Activated naive CD8-positive, alpha-beta T cell treated with anti-CD3 and anti-CD28 coated beads, Interleukin-2, amount 10 ng/mL, durations not matched to agents 7 days and 5 days (primary cell): ENCODE results near the gene CENPP. TPM values are rescaled to one million over a fixed set of nuclear protein-coding genes. Genes with fewer than 3 reads are reported as not detected.
"Not testable (repeated sequence)": the region's sequence is repeated elsewhere in the genome, so short reads cannot be mapped to it uniquely, and the experiment has no call there.

Experiments
- ATAC-seq: fragments of 150-1000 bp; cut with Tn5 transposase; one replicate; pipeline ENCODE4 v1.10.0; 2021; ENCODE audit warnings: low read depth, moderate library complexity
- POLR2A ChIA-PET: fragments of 350-600 bp; sonication (Branson Sonifier 250); formaldehyde crosslinking; loops from one replicate; lab custom pipeline; 2021; ENCODE audit warnings: antibody characterized with exemption; lab: Charles Lee
- DNase-seq: peaks from one replicate; pipeline ENCODE4 v3.0.0; 2021
- H3K27ac Mint-ChIP-seq: one replicate; pipeline ENCODE4 v1.8.0; 2022; ENCODE audit warnings: mild to moderate bottlenecking, mixed read lengths
- H3K27me3 Mint-ChIP-seq: one replicate; pipeline ENCODE4 v1.8.0; 2022; ENCODE audit warnings: mild to moderate bottlenecking, moderate library complexity, mixed read lengths
- H3K36me3 Mint-ChIP-seq: one replicate; pipeline ENCODE4 v1.8.0; 2021; ENCODE audit warnings: mild to moderate bottlenecking, mixed read lengths
- H3K4me1 Mint-ChIP-seq: one replicate; pipeline ENCODE4 v1.8.0; 2021; ENCODE audit warnings: mixed read lengths
- H3K4me3 Mint-ChIP-seq: one replicate; pipeline ENCODE4 v1.8.0; 2022; ENCODE audit warnings: mild to moderate bottlenecking, moderate library complexity, mixed read lengths
- H3K9me3 Mint-ChIP-seq: one replicate; pipeline ENCODE4 v1.8.0; 2021; ENCODE audit warnings: mixed read lengths
- total RNA-seq, 2 experiments: library from RNA; stranded (reverse); gene quantifications; one replicate each; pipeline ENCODE4 v1.2.3, GENCODE V29; 2021

CENPP gene
- total RNA-seq, 2 experiments from 2014 or later: 19.6 to 20.6 TPM

DNA sequence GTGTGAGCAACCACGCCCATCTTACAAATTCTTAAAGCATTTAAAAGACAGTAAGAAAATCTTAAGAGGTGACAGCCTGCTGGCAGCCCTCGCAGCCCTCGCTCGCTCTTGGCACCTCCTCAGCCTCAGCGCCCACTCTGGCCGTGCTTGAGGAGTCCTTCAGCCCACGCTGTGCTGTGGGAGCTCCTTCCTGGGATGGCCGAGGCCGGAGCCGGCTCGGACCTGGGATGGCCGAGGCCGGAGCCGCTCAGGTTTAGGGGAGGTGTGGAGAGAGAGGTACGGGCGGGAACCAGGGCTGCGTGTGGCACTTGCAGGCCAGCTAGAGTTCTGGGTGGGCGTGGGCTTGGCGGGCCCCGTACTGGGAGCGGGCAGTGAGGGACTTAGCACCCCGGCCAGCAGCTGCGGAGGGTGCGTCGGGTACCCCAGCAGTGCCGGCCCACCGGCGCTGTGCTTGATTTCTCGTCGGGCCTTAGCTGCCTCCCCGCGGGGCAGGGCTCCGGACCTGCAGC is 219.3 kb downstream of the CENPP start:
- no peaks in the 10 kb centered on the region for H3K27me3 Mint-ChIP-seq
- H3K36me3 Mint-ChIP-seq: peaks cover 1% of the 10 kb centered on the region
- no peak for DNase-seq
- H3K27ac Mint-ChIP-seq: no peak overlapping the region
- POLR2A ChIA-PET: no interaction called here
- H3K4me1 Mint-ChIP-seq: no peaks in the 10 kb centered on the region
- no peak overlapping the region for H3K4me3 Mint-ChIP-seq
- peaks cover 1% of the 10 kb centered on the region for H3K9me3 Mint-ChIP-seq
- no peak for ATAC-seq

DNA sequence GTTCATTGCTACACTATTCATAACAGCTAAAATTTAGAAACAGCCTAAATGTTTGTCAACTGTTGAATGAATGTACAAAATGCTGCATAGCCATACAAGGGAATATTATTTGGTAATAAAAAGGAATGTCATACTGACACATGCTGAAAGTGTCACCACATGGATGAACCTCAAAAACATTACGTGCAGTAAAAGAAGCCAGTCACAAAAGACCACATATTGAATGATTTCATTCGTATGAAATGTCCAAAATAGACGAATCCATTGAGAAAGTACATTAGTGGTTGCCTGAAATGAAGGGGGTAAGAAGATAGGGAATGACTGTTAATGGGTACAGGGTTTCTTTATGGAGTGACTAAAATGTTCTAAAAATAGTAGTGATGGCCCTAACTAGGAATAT is 221.6 kb downstream of the CENPP start:
- no peak for DNase-seq
- no peak overlapping the region for H3K27ac Mint-ChIP-seq
- POLR2A ChIA-PET: no interaction called here
- H3K9me3 Mint-ChIP-seq: peaks cover 1% of the 10 kb centered on the region
- no peak for ATAC-seq
- peaks cover 1% of the 10 kb centered on the region for H3K36me3 Mint-ChIP-seq
- H3K27me3 Mint-ChIP-seq: no peaks in the 10 kb centered on the region
- H3K4me3 Mint-ChIP-seq: no peak overlapping the region
- no peaks in the 10 kb centered on the region for H3K4me1 Mint-ChIP-seq

DNA sequence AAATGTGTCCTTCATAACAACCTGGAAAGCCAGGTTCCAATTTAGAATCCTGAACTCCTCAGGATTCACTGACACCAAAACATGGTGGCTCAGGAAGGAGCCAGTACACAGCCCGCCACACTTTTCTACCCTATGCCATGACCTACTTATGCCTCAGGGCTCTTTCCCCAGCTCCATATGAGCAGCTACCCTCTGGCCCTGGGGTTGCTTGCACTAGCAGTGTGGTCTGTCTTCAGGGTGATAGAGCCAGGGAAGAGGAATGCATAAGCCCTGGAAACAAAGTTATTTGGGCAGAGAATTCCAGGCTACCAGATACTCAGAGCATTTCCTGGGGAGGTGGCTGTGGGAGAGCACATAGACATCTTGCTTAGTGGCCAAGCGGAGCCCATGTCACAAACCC is 225.0 kb downstream of the CENPP start:
- H3K4me3 Mint-ChIP-seq: no peak overlapping the region

DNA sequence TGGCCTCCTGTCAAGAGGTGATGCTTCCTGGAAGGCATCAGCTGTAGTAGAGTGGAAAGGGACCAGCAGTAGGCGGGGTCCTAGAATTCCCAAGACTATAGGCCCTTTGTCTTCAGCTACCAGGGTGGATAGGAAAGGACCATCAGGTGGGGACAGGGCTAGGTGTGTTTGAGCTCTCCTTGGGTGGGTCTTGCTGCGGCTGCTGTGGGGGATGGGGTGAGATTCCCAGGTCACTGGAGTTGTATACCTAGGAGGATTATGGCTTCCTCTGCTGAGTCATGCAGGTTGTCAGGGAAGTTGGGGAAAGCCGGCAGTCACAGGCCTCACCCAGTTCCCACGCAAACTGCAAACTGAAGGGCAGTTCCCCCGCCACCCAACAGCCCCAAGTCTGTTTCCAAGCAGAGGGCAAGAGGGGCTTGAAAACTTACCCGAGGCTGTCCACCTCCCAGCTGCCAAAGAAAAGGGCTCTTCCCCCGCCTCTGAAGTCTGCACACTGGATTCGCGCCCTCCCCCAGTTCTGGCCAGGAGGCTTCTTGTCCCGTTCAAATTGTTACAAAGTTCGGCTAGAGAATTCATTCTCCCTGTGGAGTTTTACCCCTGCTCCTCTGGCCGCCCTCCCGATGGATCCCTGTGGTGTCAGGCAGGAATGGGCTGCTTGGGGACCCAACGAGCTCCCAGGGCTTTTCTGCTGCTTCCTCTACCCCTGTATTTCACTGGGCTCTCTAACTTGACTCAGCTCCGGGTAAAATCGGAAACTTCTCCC is 233.0 kb downstream of the CENPP start:
- DNase-seq: no peak
- Mint-ChIP-seq H3K9me3 (no peaks in the 10 kb centered on the region), H3K27me3 (no peaks in the 10 kb centered on the region), H3K4me1 (peaks cover 7% of the 10 kb centered on the region), H3K4me3 (no peak overlapping the region), H3K27ac (no peak overlapping the region), H3K36me3 (peaks cover 19% of the 10 kb centered on the region)
- no peak for ATAC-seq
- POLR2A ChIA-PET: no interaction called here

More for the DNA sequence above, 225.0 kb downstream of the CENPP start:
- Mint-ChIP-seq H3K36me3 (peaks cover 8% of the 10 kb centered on the region), H3K4me1 (peaks cover 2% of the 10 kb centered on the region), H3K9me3 (no peaks in the 10 kb centered on the region), H3K27me3 (no peaks in the 10 kb centered on the region), H3K27ac (no peak overlapping the region)
- POLR2A ChIA-PET: no interaction called here
- ATAC-seq: no peak
- DNase-seq: no peak

DNA sequence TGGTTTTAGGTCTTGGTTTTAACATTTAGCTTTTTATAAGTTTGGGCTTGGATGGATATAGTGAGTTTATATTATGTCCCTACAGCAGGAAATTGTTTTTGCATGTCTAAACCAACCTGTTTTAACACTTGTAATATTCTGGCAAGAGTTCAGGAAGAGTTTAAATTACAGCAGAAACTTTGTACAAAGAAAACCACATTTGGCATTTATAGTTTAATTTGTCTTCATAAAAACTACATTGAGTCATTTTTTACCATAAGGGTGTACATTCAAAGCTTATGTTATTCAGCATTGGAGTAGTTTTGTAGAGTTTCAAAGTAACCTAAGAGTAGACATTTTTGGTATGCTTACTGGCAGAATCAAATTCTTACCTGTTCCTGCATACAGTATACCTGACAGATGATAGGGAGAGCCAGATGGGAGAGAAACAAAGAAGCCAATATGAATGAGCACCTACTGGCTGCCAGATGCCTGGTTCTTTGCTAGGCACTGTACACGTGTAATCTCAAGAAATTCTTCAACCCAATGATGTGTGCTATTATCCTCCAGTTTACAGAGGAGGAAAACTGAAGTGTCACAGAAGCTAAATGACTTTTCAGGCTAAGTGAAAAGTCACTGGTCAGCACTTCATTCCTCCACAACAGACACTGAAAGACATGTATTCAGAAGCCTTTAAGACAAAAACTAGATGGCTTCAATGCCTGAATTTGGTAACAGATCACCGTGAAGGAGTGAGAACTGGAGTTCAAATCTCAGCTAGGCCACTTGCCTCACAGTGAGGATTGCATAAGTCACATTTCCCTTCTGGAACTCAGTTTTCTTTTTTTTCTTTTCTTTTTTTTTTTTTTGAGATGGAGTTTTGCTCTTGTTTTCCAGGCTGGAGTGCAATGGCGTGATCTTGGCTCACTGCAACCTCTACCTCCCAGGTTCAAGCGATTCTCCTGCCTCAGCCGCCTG is 235.9 kb downstream of the CENPP start:
- H3K36me3 Mint-ChIP-seq: peaks cover 14% of the 10 kb centered on the region
- H3K27me3 Mint-ChIP-seq: peaks cover 2% of the 10 kb centered on the region
- H3K4me1 Mint-ChIP-seq: peaks cover 4% of the 10 kb centered on the region
- no peak overlapping the region for H3K4me3 Mint-ChIP-seq
- ATAC-seq (no peak), DNase-seq (no peak)
- H3K9me3 Mint-ChIP-seq: no peaks in the 10 kb centered on the region
- no peak overlapping the region for H3K27ac Mint-ChIP-seq
- POLR2A ChIA-PET: no interaction called here

DNA sequence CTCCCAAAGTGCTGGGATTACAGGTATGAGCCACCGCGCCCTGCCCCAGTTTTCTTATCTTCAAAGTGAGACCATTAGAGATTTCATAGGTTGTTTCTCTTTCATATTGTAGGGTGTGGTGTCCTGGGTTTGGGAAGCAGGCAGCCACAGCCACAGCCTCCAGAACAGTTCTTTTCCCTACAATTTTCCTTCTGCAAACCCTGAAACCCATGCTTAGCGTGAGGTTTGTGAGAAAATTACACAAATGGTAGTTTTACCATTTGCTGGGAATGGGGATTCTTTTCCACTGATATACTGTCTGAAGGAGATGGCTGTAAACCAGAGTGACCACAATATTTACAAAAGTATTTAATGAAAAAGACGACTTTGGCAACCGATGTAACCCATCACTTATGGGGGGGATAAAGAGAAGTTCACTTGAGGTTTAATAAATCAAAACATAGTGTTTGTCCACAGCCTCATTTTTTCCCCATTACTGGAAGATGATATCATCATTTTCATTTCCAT is 236.8 kb downstream of the CENPP start:
- DNase-seq (no peak), ATAC-seq (no peak)
- no peak overlapping the region for H3K4me3 Mint-ChIP-seq
- peaks cover 4% of the 10 kb centered on the region for H3K4me1 Mint-ChIP-seq
- peaks cover 14% of the 10 kb centered on the region for H3K36me3 Mint-ChIP-seq
- H3K27me3 Mint-ChIP-seq: peaks cover 2% of the 10 kb centered on the region
- H3K9me3 Mint-ChIP-seq: peaks cover 2% of the 10 kb centered on the region
- POLR2A ChIA-PET: no interaction called here
- no peak overlapping the region for H3K27ac Mint-ChIP-seq

DNA sequence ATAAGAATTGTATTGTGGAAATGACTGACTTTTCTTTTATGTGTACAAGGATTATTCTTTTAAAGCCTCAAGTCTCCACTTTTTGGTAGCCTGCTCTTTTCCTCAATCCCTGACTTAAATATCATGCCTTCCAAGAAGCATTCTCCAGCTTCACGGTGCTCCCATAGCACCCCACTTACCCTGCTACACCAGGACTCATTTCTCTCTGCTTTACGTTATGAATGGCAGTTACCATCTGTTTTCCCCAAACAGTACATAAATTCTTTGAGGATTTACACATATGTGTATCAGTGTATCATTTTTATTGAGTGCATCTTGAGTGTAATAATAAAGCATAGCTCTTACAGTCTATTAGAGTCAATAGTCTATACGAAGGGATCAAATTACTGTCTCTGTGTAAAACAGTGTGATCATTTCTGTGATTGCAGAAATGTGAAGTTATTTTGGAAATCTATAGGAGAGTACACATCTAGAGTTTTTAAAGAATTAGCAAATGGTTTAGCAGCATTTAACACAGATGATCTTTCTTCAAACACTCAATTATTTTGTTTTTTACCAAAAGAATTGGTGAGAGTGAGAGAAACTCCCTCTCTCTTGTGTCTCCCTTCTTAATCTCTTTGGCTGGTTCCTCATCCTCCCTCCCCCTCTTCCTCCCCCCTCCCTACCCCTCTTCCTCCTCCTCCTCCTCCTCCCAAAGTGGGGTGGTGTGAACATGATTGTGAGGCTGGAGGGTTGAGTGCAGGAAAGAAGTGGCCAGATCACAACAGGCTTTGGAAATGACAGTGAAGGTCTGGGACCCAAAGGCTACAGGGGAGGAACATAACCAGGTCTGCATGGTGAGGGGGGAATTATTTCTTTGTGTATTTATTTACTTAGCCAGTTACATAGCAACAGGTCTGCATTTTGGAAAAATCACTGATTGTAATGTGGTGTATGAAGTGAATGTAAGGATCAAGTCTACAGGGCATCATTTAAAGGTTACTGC is 237.7 kb downstream of the CENPP start:
- DNase-seq (no peak), ATAC-seq (no peak)
- Mint-ChIP-seq H3K27ac (no peak overlapping the region), H3K36me3 (peaks cover 9% of the 10 kb centered on the region), H3K27me3 (peaks cover 2% of the 10 kb centered on the region), H3K9me3 (peaks cover 2% of the 10 kb centered on the region), H3K4me1 (peaks cover 4% of the 10 kb centered on the region), H3K4me3 (no peak overlapping the region)
- POLR2A ChIA-PET: no interaction called here

DNA sequence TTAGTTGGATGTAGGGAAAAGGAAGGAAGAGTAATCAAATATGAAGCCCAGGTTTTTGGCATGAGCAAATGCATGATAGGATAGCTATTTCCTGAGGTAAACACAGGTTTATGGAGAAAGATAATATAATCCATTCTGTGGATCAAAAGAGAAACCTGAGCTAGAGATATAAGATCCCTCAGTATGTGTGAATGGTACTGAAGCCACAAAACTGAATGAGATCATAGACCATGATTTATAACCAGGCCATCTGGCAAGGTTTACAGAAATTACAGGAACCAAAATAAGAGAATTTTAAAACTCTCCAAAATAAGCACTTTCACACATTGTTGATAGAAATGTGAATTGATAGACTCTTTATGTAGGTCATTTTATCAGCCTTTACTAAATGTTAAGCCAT is 238.8 kb downstream of the CENPP start:
- ATAC-seq: no peak
- Mint-ChIP-seq H3K4me1 (peaks cover 4% of the 10 kb centered on the region), H3K27ac (no peak overlapping the region), H3K9me3 (peaks cover 3% of the 10 kb centered on the region), H3K27me3 (peaks cover 2% of the 10 kb centered on the region), H3K4me3 (no peak overlapping the region), H3K36me3 (peaks cover 9% of the 10 kb centered on the region)
- POLR2A ChIA-PET: interaction anchor here (0.6 to 0.7 kb wide), 2 partner anchors 28 to 31 kb away, joined by 3 read pairs; no protein-coding TSS in a partner anchor
- no peak for DNase-seq

DNA sequence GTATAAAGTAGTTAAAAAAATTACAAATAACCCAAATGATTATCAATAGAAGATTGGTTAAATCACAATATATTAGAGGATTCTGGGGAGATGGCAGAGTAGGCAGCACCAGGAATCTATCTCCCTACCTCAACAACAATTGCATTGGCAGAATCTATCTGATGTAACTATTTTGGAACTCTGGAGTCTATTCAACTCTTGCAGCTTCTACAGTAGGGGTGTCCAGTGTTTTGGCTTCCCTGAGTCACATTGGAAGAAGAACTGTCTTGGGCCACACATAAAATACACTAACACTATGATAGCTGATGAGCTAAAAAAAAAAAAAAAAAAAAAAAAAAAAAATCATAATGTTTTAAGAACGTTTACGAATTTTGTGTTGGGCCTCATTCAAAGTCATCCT is 239.2 kb downstream of the CENPP start:
- H3K27me3 Mint-ChIP-seq: peaks cover 5% of the 10 kb centered on the region
- DNase-seq (no peak), ATAC-seq (no peak)
- H3K36me3 Mint-ChIP-seq: peaks cover 8% of the 10 kb centered on the region
- peaks cover 3% of the 10 kb centered on the region for H3K9me3 Mint-ChIP-seq
- H3K27ac Mint-ChIP-seq: no peak overlapping the region
- H3K4me3 Mint-ChIP-seq: no peak overlapping the region
- POLR2A ChIA-PET: interaction anchor here (0.6 to 0.7 kb wide), 2 partner anchors 28 to 31 kb away, joined by 3 read pairs; no protein-coding TSS in a partner anchor
- peaks cover 4% of the 10 kb centered on the region for H3K4me1 Mint-ChIP-seq

DNA sequence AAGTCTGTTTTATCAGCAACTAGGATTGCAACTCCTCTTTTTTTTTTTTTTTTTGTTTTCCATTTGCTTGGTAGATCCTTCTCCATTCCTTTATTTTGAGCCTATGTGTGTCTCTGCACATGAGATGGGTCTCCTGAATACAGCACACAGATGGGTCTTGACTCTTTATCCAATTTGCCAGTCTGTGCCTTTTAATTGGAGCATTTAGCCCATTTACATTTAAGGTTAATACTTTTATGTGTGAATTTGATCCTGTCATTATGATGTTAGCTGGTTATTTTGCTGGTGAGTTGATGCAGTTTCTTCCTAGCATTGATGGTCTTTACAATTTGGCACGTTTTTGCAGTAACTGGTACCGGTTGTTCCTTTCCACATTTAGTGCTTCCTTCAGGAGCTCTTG is 246.1 kb downstream of the CENPP start:
- DNase-seq, H3K4me3 Mint-ChIP-seq, H3K36me3 Mint-ChIP-seq, H3K27ac Mint-ChIP-seq, H3K27me3 Mint-ChIP-seq, POLR2A ChIA-PET, ATAC-seq, H3K9me3 Mint-ChIP-seq, H3K4me1 Mint-ChIP-seq: not testable (repeated sequence)

DNA sequence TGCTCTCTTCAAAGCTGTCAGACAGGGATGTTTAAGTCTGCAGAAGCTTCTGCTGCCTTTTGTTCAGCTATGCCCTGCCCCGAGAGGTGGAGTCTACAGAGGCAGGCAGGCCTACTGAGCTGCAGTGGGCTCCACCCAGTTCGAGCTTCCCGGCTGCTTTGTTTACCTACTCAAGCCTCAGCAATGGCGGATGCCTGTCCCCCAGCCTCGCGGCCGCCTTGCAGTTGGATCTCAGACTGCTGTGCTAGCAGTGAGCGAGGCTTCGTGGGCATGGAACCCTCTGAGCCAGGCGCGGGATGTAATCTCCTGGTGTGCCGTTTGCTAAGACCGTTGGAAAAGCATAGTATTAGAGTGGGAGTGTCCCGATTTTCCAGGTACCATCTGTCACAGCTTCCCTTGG is 247.9 kb downstream of the CENPP start:
- H3K4me1 Mint-ChIP-seq, H3K36me3 Mint-ChIP-seq, H3K27ac Mint-ChIP-seq, H3K4me3 Mint-ChIP-seq, H3K9me3 Mint-ChIP-seq, DNase-seq, H3K27me3 Mint-ChIP-seq, ATAC-seq, POLR2A ChIA-PET: not testable (repeated sequence)

DNA sequence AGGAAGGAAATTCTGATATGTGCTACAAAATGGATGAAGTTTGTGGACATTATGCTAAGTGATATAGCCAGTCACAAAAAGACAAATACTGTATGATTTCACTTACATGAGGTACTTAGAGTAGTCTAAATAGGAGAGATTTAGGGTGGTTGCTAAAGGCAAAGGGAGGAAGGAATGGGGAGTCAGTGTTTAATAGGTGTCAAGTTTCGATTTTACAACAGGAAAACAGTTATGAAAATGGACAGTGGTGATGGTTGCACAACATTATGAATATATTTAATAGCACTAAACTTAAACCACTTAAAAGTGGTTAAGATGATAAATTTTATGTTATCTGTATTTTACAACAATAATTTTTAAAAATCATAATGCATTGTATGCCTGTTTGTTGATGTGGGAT is 250.4 kb downstream of the CENPP start:
- POLR2A ChIA-PET: no interaction called here
- DNase-seq: no peak
- ATAC-seq: no peak
- no peaks in the 10 kb centered on the region for H3K4me1 Mint-ChIP-seq
- peaks cover 8% of the 10 kb centered on the region for H3K36me3 Mint-ChIP-seq
- peaks cover 2% of the 10 kb centered on the region for H3K27me3 Mint-ChIP-seq
- H3K9me3 Mint-ChIP-seq: peaks cover 2% of the 10 kb centered on the region
- no peak overlapping the region for H3K4me3 Mint-ChIP-seq
- H3K27ac Mint-ChIP-seq: no peak overlapping the region
